ENCODE results near the gene DES.

Gene DES

DNA sequence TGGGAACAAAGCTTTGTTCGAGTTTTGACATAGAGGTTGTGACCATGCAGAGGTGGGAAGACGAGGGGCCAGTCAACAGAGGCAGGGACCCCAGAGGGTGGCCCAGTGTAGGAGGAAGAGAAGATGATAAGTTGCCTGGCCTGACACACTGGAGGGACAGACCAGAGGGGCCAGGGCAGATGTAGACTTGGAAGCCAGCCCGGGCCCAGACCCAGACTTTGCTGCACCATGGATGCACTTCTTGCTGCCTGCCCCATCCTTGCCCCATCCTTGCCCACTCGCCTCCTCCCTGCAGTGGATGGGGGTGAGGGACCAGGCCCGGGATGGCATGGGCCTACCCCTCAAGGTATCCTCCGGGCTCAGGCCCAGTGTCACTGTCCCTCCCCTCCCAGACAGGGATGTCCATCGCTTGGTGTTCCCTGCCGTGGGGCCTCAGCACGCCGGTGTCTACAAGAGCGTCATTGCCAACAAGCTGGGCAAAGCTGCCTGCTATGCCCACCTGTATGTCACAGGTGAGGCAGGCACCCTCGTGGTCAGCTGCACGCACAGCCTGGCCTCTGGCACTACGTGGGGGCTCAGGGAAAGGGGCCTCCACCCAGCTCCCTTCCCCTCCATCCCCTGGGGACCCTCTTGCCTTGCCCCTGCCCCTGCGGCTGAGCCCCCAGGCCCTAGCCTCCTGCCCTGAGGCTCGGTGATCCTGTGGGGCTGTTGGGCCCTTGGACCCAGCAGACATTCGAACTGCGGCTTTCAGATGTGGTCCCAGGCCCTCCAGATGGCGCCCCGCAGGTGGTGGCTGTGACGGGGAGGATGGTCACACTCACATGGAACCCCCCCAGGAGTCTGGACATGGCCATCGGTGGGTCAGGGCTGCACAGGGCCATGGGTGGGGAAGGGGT lies 53.5 kb downstream of the DES start:
- H3K4me3 ChIP-seq (ENCODE audit: low read depth, low read length), result no peak overlapping the region

GRCh38 chr2:219472629-219473187 lies 54.5 kb downstream of the DES start:
- no peak overlapping the region for H3K4me3 ChIP-seq (ENCODE audit: low read depth, low read length)

DNA sequence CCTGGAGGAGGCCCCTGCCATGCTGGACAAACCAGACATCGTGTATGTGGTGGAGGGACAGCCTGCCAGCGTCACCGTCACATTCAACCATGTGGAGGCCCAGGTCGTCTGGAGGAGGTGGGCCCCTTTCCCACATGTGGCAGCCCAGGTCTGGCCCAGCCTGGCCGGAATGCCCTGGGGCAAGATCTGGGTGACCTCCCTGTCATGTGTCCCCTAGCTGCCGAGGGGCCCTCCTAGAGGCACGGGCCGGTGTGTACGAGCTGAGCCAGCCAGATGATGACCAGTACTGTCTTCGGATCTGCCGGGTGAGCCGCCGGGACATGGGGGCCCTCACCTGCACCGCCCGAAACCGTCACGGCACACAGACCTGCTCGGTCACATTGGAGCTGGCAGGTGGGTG lies 55.3 kb downstream of the DES start:
- H3K4me3 ChIP-seq (ENCODE audit: low read depth, low read length), result no peak overlapping the region

- H3K4me3 ChIP-seq (ENCODE audit: low read depth, low read length), result no peak overlapping the region
Observed at GRCh38 chr2:219474285-219475060, 56.3 kb downstream of the DES start.

DNA sequence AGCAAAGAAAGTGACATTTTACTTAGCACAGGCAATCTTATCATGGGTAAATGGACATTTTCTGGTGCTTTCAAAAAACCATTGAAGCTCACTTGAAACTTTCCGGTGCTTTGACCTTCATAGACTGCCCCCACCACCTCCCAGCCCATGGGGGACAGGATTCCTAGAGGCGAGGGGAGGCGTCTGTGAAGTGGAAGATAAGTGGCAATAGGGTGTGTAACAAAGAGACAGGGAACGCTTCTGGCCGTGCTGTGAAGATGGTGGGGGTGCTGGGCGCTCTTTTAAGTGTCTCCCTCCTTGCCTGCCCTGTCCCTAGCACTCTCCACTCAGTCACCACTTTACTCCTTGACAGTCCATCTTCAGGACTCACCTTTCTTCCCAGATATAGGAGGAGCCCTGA lies 57.1 kb downstream of the DES start:
- H3K4me3 ChIP-seq (ENCODE audit: low read depth, low read length), result no peak overlapping the region

GRCh38 chr2:219475697-219476651 lies 57.8 kb downstream of the DES start:
- peak overlapping the region; percentile 33 for H3K4me3 ChIP-seq (ENCODE audit: low read depth, low read length)
